ENCODE results near the gene MTRR. TPM values are rescaled to one million over a fixed set of nuclear protein-coding genes. Genes with fewer than 3 reads are reported as not detected.

Gene MTRR
- total and polyA plus RNA-seq, 2 experiments from 2014 or later = 24.8 to 28.0 TPM

GRCh38 chr5:7851617-7852289 lies 17.2 kb upstream of the MTRR start:
- Histone ChIP-seq H2AFZ (no peak overlapping the region), H3K4me2 (peak overlapping the region; percentile 96), H3K36me3 (replicated peaks; ENCODE audit: insufficient read depth, low read depth) (no peaks in the 10 kb centered on the region), H3K79me2 (no peaks in the 10 kb centered on the region), H3K27ac (no peak overlapping the region), H3K4me1 (ENCODE audit: insufficient read depth) (no peaks in the 10 kb centered on the region), H4K20me1 (ENCODE audit: insufficient read depth, poor library complexity, severe bottlenecking) (no peaks in the 10 kb centered on the region), H3K9me3 (ENCODE audit: low read depth) (no peaks in the 10 kb centered on the region), H3K27me3 (no peaks in the 10 kb centered on the region), H3K4me3 (no peak overlapping the region), H3K9me2 (replicated peaks; ENCODE audit: insufficient read depth) (no peaks in the 10 kb centered on the region)
- WGBS (ENCODE audit: low lambda C conversion rate, missing lambda C conversion rate) = 71% methylated on average over 8 of the region's 8 CpGs
- DNase-seq (ENCODE audit: low spot score) = no peak
- TF ChIP-seq EZH2 (IDR thresholded peaks at IDR 0.05; ENCODE audit: borderline replicate concordance) (no peak), CTCF (IDR thresholded peaks at IDR 0.05; ENCODE audit: poor library complexity) (no peak), EZH2phosphoT487 (IDR thresholded peaks at IDR 0.05; ENCODE audit: low read depth, severe bottlenecking, unreplicated experiment) (no peak)

GRCh38 chr5:7852542-7852941 lies 16.4 kb upstream of the MTRR start:
- no peak overlapping the region for H3K27ac ChIP-seq
- H3K4me2 ChIP-seq = no peak overlapping the region
- H3K4me3 ChIP-seq = no peak overlapping the region
- no peaks in the 10 kb centered on the region for H4K20me1 ChIP-seq (ENCODE audit: insufficient read depth, poor library complexity, severe bottlenecking)
- no peaks in the 10 kb centered on the region for H3K9me3 ChIP-seq (ENCODE audit: low read depth)
- TF ChIP-seq EZH2 (IDR thresholded peaks at IDR 0.05; ENCODE audit: borderline replicate concordance) (no peak), EZH2phosphoT487 (IDR thresholded peaks at IDR 0.05; ENCODE audit: low read depth, severe bottlenecking, unreplicated experiment) (no peak), CTCF (IDR thresholded peaks at IDR 0.05; ENCODE audit: poor library complexity) (no peak)
- H3K36me3 ChIP-seq (replicated peaks; ENCODE audit: insufficient read depth, low read depth) = no peaks in the 10 kb centered on the region
- no peaks in the 10 kb centered on the region for H3K79me2 ChIP-seq
- H3K9me2 ChIP-seq (replicated peaks; ENCODE audit: insufficient read depth) = no peaks in the 10 kb centered on the region
- no peak for DNase-seq (ENCODE audit: low spot score)
- H3K27me3 ChIP-seq = no peaks in the 10 kb centered on the region
- H2AFZ ChIP-seq = no peak overlapping the region
- H3K4me1 ChIP-seq (ENCODE audit: insufficient read depth) = no peaks in the 10 kb centered on the region
- WGBS (ENCODE audit: low lambda C conversion rate, missing lambda C conversion rate) = 94% methylated on average over 1 of the region's 1 CpG

- no peaks in the 10 kb centered on the region for H3K4me1 ChIP-seq (ENCODE audit: insufficient read depth)
- no peak overlapping the region for H2AFZ ChIP-seq
- no peak for DNase-seq (ENCODE audit: low spot score)
- H4K20me1 ChIP-seq (ENCODE audit: insufficient read depth, poor library complexity, severe bottlenecking) = no peaks in the 10 kb centered on the region
- no peaks in the 10 kb centered on the region for H3K9me3 ChIP-seq (ENCODE audit: low read depth)
- no peaks in the 10 kb centered on the region for H3K36me3 ChIP-seq (replicated peaks; ENCODE audit: insufficient read depth, low read depth)
- H3K79me2 ChIP-seq = no peaks in the 10 kb centered on the region
- TF ChIP-seq CTCF (IDR thresholded peaks at IDR 0.05; ENCODE audit: poor library complexity) (no peak), EZH2phosphoT487 (IDR thresholded peaks at IDR 0.05; ENCODE audit: low read depth, severe bottlenecking, unreplicated experiment) (no peak), EZH2 (IDR thresholded peaks at IDR 0.05; ENCODE audit: borderline replicate concordance) (no peak)
- WGBS (ENCODE audit: low lambda C conversion rate, missing lambda C conversion rate) = 79% methylated on average over 2 of the region's 2 CpGs
- H3K27me3 ChIP-seq = no peaks in the 10 kb centered on the region
- H3K27ac ChIP-seq = no peak overlapping the region
- no peaks in the 10 kb centered on the region for H3K9me2 ChIP-seq (replicated peaks; ENCODE audit: insufficient read depth)
- no peak overlapping the region for H3K4me2 ChIP-seq
- no peak overlapping the region for H3K4me3 ChIP-seq
Measured at GRCh38 chr5:7852988-7853387, 16.0 kb upstream of the MTRR start.

Data from hepatocyte (in vitro differentiated cells).